Mesothelial cell of epicardium (in vitro differentiated cells): ENCODE data around the gene MAGEB6B. TPM values are rescaled to one million over a fixed set of nuclear protein-coding genes. Genes with fewer than 3 reads are reported as not detected.
"Not testable (repeated sequence)": the region's sequence is repeated elsewhere in the genome, so short reads cannot be mapped to it uniquely, and the experiment has no call there.

Source experiments
- DNase-seq, 2 experiments: peaks; one replicate each; pipeline ENCODE4 v3.0.0; 2021; ENCODE audit warnings: low spot score in 2 of 2; ENCODE audit not compliant: unreplicated experiment in 2 of 2
- H3K27ac Mint-ChIP-seq: 2 replicates; pipeline ENCODE4 v1.8.0; 2021; ENCODE audit warnings: mixed read lengths
- H3K27me3 Mint-ChIP-seq: 2 replicates; pipeline ENCODE4 v1.8.0; 2021; ENCODE audit warnings: low read depth, mixed read lengths
- H3K36me3 Mint-ChIP-seq: 2 replicates; pipeline ENCODE4 v1.8.0; 2021; ENCODE audit warnings: mixed read lengths
- H3K4me1 Mint-ChIP-seq: 2 replicates; pipeline ENCODE4 v1.8.0; 2021; ENCODE audit warnings: mixed read lengths
- H3K4me3 Mint-ChIP-seq: 2 replicates; pipeline ENCODE4 v1.8.0; 2021; ENCODE audit warnings: mild to moderate bottlenecking, moderate library complexity, mixed read lengths
- H3K9me3 Mint-ChIP-seq: 2 replicates; pipeline ENCODE4 v1.8.0; 2021; ENCODE audit warnings: mixed read lengths
- total RNA-seq: library from RNA; stranded (reverse); gene quantifications from 3 replicates; pipeline ENCODE4 v1.2.1, GENCODE V29; 2021
- TF ChIP-seq, protein P1 (sequence below): fragments of 200-600 bp; sonication (generic); IDR thresholded peaks from one replicate; pipeline ENCODE4 v1.5.0; 2021; ENCODE audit warnings: antibody characterized with exemption; ENCODE audit not compliant: unreplicated experiment

MAGEB6B gene
- total RNA-seq: not detected in 3 replicates

GRCh38 chrX:26160301-26160700 lies at the start of gene MAGEB6B:
TSS of gene MAGEB6B (plus strand) at chrX:26160601. CDS start at chrX:26160601, 0 bp downstream.
- TF ChIP-seq, protein P1, sequence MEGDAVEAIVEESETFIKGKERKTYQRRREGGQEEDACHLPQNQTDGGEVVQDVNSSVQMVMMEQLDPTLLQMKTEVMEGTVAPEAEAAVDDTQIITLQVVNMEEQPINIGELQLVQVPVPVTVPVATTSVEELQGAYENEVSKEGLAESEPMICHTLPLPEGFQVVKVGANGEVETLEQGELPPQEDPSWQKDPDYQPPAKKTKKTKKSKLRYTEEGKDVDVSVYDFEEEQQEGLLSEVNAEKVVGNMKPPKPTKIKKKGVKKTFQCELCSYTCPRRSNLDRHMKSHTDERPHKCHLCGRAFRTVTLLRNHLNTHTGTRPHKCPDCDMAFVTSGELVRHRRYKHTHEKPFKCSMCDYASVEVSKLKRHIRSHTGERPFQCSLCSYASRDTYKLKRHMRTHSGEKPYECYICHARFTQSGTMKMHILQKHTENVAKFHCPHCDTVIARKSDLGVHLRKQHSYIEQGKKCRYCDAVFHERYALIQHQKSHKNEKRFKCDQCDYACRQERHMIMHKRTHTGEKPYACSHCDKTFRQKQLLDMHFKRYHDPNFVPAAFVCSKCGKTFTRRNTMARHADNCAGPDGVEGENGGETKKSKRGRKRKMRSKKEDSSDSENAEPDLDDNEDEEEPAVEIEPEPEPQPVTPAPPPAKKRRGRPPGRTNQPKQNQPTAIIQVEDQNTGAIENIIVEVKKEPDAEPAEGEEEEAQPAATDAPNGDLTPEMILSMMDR: no peak
- H3K36me3 Mint-ChIP-seq: no peaks in the 10 kb centered on the region
- H3K27me3 Mint-ChIP-seq: no peaks in the 10 kb centered on the region
- H3K4me3 Mint-ChIP-seq: no peak within 1 kb of the TSS
- DNase-seq: no peak
- H3K4me1 Mint-ChIP-seq: no peaks in the 10 kb centered on the region
- H3K9me3 Mint-ChIP-seq: peaks cover 35% of the 10 kb centered on the region
- H3K27ac Mint-ChIP-seq: no peak within 1 kb of the TSS

- Mint-ChIP-seq H3K27ac (no peak within 1 kb of the TSS), H3K4me1 (no peaks in the 10 kb centered on the region), H3K36me3 (no peaks in the 10 kb centered on the region), H3K9me3 (peaks cover 51% of the 10 kb centered on the region), H3K27me3 (no peaks in the 10 kb centered on the region), H3K4me3 (no peak within 1 kb of the TSS)
- TF ChIP-seq, protein P1: no peak
- no peak for DNase-seq
These were observed 22.1 kb upstream of the MAGEB6B start, which contains the start of gene MAGEB18 for GRCh38 chrX:26138274-26138673. TSS of gene MAGEB18 (plus strand) at chrX:26138343. CDS start at chrX:26138986, 643 bp downstream.

GRCh38 chrX:26146024-26146423 lies 14.4 kb upstream of the MAGEB6B start:
- no peaks in the 10 kb centered on the region for H3K36me3 Mint-ChIP-seq
- TF ChIP-seq, protein P1: no peak
- no peak for DNase-seq
- H3K27ac Mint-ChIP-seq: no peak overlapping the region
- H3K4me3 Mint-ChIP-seq: no peak overlapping the region
- H3K27me3 Mint-ChIP-seq: no peaks in the 10 kb centered on the region
- peaks cover 47% of the 10 kb centered on the region for H3K9me3 Mint-ChIP-seq
- H3K4me1 Mint-ChIP-seq: no peaks in the 10 kb centered on the region

GRCh38 chrX:26192204-26192603 lies 31.8 kb downstream of the MAGEB6B start, which contains the start of gene MAGEB6:
TSS of gene MAGEB6 (plus strand) at chrX:26192440. CDS start at chrX:26193847, 1,407 bp downstream.
- Mint-ChIP-seq H3K9me3 (peaks cover 21% of the 10 kb centered on the region), H3K36me3 (no peaks in the 10 kb centered on the region), H3K4me3 (no peak within 1 kb of the TSS), H3K4me1 (no peaks in the 10 kb centered on the region), H3K27ac (no peak within 1 kb of the TSS), H3K27me3 (no peaks in the 10 kb centered on the region)
- TF ChIP-seq, protein P1: no peak
- no peak for DNase-seq

- peaks cover 53% of the 10 kb centered on the region for H3K9me3 Mint-ChIP-seq
- no peaks in the 10 kb centered on the region for H3K36me3 Mint-ChIP-seq
- H3K4me3 Mint-ChIP-seq: no peak overlapping the region
- no peak overlapping the region for H3K27ac Mint-ChIP-seq
- TF ChIP-seq, protein P1: no peak
- no peaks in the 10 kb centered on the region for H3K4me1 Mint-ChIP-seq
- no peaks in the 10 kb centered on the region for H3K27me3 Mint-ChIP-seq
- DNase-seq: no peak
These were observed 43.2 kb downstream of the MAGEB6B start for GRCh38 chrX:26203561-26203960.

- not testable (repeated sequence) for H3K27ac Mint-ChIP-seq, H3K36me3 Mint-ChIP-seq, H3K4me1 Mint-ChIP-seq, H3K27me3 Mint-ChIP-seq, H3K4me3 Mint-ChIP-seq, DNase-seq
- H3K9me3 Mint-ChIP-seq: peaks cover 54% of the 10 kb centered on the region
These were observed 44.3 kb downstream of the MAGEB6B start for GRCh38 chrX:26204717-26205116.
